Measurements from ENCODE around the gene TNNT1.

- TF ChIP-seq CTCF (IDR thresholded peaks at IDR 0.05): no peak
- no peak for TF ChIP-seq POLR2A (IDR thresholded peaks at IDR 0.05)
Observed at GRCh38 chr19:55171440-55171839, 22.4 kb upstream of the TNNT1 start.

Measured in adrenal gland (tissue), 5 donors.